Measurements from ENCODE around the gene WDFY4.

- TF ChIP-seq SMC3 (IDR thresholded peaks at IDR 0.05; ENCODE audit: low read depth, low read length) (no peak), CHD2 (IDR thresholded peaks at IDR 0.05; ENCODE audit: low read length, partially characterized antibody) (no peak), CTCF (IDR thresholded peaks at IDR 0.05) (no peak), TEAD4 (IDR thresholded peaks at IDR 0.05; ENCODE audit: borderline replicate concordance, insufficient read depth) (no peak), USF2 (IDR thresholded peaks at IDR 0.05; ENCODE audit: borderline replicate concordance, low read depth, low read length) (no peak), MXI1 (IDR thresholded peaks at IDR 0.05; ENCODE audit: low read depth, low read length) (no peak), IRF3 (IDR thresholded peaks at IDR 0.05; ENCODE audit: low read depth, low read length) (no peak), RFX5 (IDR thresholded peaks at IDR 0.05; ENCODE audit: low read length) (no peak)
Measured at GRCh38 chr10:48744587-48744986, 59.9 kb downstream of the WDFY4 start.
